Middle frontal gyrus (tissue), 1 donor: ENCODE data around the gene OR2A5.
"Not testable (repeated sequence)": the region's sequence is repeated elsewhere in the genome, so short reads cannot be mapped to it uniquely, and the experiment has no call there.

Experiments
- DNase-seq: peaks from one replicate; pipeline ENCODE4 v3.0.0-alpha.2; 2015; ENCODE audit warnings: low spot score; ENCODE audit errors: extremely low spot score

OR2A5 gene

GRCh38 chr7:144048648-144049047 is at the start of gene OR2A5:
Gene OR2A5, plus strand, starts transcription at chr7:144048948. Its CDS starts 1,454 bp downstream, at chr7:144050402.
- DNase-seq = no peak

- DNase-seq = no peak
These were observed 48.7 kb upstream of the OR2A5 start, which contains the start of gene OR6B1 for GRCh38 chr7:144000020-144000419. Gene OR6B1, plus strand, starts transcription at chr7:144000320. Its CDS starts 3,677 bp downstream, at chr7:144003997.

- no peak for DNase-seq
These were observed 47.2 kb upstream of the OR2A5 start for GRCh38 chr7:144001543-144001942.

- DNase-seq = no peak
These were observed 44.0 kb upstream of the OR2A5 start for GRCh38 chr7:144004703-144005102.

GRCh38 chr7:144006029-144006691 is 42.6 kb upstream of the OR2A5 start:
- DNase-seq = no peak

- no peak for DNase-seq
These were observed 42.1 kb upstream of the OR2A5 start for GRCh38 chr7:144006692-144007042.

GRCh38 chr7:144009361-144009760 is 39.4 kb upstream of the OR2A5 start:
- DNase-seq = no peak

- not testable (repeated sequence) for DNase-seq
These were observed 38.7 kb upstream of the OR2A5 start for GRCh38 chr7:144010061-144010460.

GRCh38 chr7:144010821-144011220 is 37.9 kb upstream of the OR2A5 start:
- DNase-seq = not testable (repeated sequence)

GRCh38 chr7:144011458-144012230 is 37.1 kb upstream of the OR2A5 start:
- no peak for DNase-seq

GRCh38 chr7:144018065-144018464 is 30.7 kb upstream of the OR2A5 start:
- no peak for DNase-seq

GRCh38 chr7:144019457-144019856 is 29.3 kb upstream of the OR2A5 start:
- no peak for DNase-seq

- no peak for DNase-seq
These were observed 28.4 kb upstream of the OR2A5 start for GRCh38 chr7:144020340-144020739.

- no peak for DNase-seq
These were observed 26.6 kb upstream of the OR2A5 start for GRCh38 chr7:144022169-144022568.

- DNase-seq = no peak
These were observed 25.4 kb upstream of the OR2A5 start for GRCh38 chr7:144023171-144023827.

GRCh38 chr7:144024213-144024612 is 24.5 kb upstream of the OR2A5 start:
- DNase-seq = no peak

- no peak for DNase-seq
These were observed 22.4 kb upstream of the OR2A5 start for GRCh38 chr7:144026203-144026883.

- no peak for DNase-seq
These were observed 21.7 kb upstream of the OR2A5 start for GRCh38 chr7:144027070-144027469.

GRCh38 chr7:144027974-144028373 is 20.8 kb upstream of the OR2A5 start:
- DNase-seq = no peak

- no peak for DNase-seq
These were observed 20.2 kb upstream of the OR2A5 start for GRCh38 chr7:144028547-144028946.

- no peak for DNase-seq
These were observed 16.2 kb upstream of the OR2A5 start for GRCh38 chr7:144032516-144032915.
